PC-9 (cell line): ENCODE data around the gene DOCK2.

Source experiments
- EZH2 ChIP-seq: fragments of 200-600 bp; sonication (generic); IDR thresholded peaks from 2 replicates; pipeline ENCODE4 v1.8.0; 2017; ENCODE audit warnings: antibody characterized with exemption, low read depth
- TF ChIP-seq, protein P1 (sequence below): fragments of 200-600 bp; sonication (generic); conservative IDR thresholded peaks from 2 replicates; pipeline ENCODE4 v1.6.1; 2017; ENCODE audit warnings: mixed run types, antibody characterized with exemption, mild to moderate bottlenecking, moderate library complexity

GRCh38 chr5:169705322-169705721 is 68.2 kb downstream of the DOCK2 start:
- TF ChIP-seq, protein P1, sequence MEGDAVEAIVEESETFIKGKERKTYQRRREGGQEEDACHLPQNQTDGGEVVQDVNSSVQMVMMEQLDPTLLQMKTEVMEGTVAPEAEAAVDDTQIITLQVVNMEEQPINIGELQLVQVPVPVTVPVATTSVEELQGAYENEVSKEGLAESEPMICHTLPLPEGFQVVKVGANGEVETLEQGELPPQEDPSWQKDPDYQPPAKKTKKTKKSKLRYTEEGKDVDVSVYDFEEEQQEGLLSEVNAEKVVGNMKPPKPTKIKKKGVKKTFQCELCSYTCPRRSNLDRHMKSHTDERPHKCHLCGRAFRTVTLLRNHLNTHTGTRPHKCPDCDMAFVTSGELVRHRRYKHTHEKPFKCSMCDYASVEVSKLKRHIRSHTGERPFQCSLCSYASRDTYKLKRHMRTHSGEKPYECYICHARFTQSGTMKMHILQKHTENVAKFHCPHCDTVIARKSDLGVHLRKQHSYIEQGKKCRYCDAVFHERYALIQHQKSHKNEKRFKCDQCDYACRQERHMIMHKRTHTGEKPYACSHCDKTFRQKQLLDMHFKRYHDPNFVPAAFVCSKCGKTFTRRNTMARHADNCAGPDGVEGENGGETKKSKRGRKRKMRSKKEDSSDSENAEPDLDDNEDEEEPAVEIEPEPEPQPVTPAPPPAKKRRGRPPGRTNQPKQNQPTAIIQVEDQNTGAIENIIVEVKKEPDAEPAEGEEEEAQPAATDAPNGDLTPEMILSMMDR, result no peak
- TF ChIP-seq EZH2, result no peak
